Effector CD8-positive, alpha-beta T cell (primary cell): Measurements from ENCODE around the gene COX7A1.
"Not testable (repeated sequence)": the region's sequence is repeated elsewhere in the genome, so short reads cannot be mapped to it uniquely, and the experiment has no call there.

Experiments used
- DNase-seq: peaks from one replicate; lab custom pipeline; 2025; lab: John Stamatoyannopoulos, UW
- total RNA-seq, 4 experiments: gene quantifications; one replicate each; lab custom pipeline; 2026; lab: John Stamatoyannopoulos, UW

The COX7A1 gene
- 0 to 0.18 (median 0) reads per million in 4 experiments for total RNA-seq

- no peak for DNase-seq
Measured at GRCh38 chr19:36152352-36153091, at the start of gene COX7A1. TSS of gene COX7A1 (minus strand) at chr19:36152447. CDS start at chr19:36152407, 40 bp downstream.

GRCh38 chr19:36201684-36202083 lies 49.4 kb upstream of the COX7A1 start:
- no peak for DNase-seq

GRCh38 chr19:36198119-36198518 lies 45.9 kb upstream of the COX7A1 start:
- DNase-seq: no peak

GRCh38 chr19:36196249-36196648 lies 44.0 kb upstream of the COX7A1 start:
- no peak for DNase-seq

- DNase-seq: not testable (repeated sequence)
Measured at GRCh38 chr19:36186722-36187121, 34.5 kb upstream of the COX7A1 start.

- no peak for DNase-seq
Measured at GRCh38 chr19:36183245-36183628, 31.0 kb upstream of the COX7A1 start.

- DNase-seq: no peak
Measured at GRCh38 chr19:36182612-36183244, 30.5 kb upstream of the COX7A1 start.

- DNase-seq: not testable (repeated sequence)
Measured at GRCh38 chr19:36179077-36179476, 26.8 kb upstream of the COX7A1 start.

DNA sequence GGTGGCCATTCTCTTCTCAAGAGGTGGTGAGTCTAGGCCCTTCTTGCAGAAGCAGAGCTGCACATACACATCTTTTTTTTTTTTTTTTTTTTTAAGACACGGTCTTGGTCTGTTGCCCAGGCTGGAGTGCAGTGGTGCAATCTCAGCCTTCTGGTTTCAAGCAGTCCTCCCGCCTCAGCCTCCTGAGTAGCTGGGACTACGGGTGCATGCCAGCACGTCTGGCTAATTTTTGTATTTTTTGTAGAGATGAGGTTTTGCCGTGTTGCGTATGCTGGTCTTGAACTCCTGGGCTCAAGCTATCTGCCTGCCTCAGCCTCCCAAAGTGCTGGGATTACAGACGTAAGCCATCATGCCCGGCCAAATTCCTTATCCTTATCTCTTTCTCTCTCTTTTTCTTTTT lies 21.6 kb upstream of the COX7A1 start:
- DNase-seq: not testable (repeated sequence)

DNA sequence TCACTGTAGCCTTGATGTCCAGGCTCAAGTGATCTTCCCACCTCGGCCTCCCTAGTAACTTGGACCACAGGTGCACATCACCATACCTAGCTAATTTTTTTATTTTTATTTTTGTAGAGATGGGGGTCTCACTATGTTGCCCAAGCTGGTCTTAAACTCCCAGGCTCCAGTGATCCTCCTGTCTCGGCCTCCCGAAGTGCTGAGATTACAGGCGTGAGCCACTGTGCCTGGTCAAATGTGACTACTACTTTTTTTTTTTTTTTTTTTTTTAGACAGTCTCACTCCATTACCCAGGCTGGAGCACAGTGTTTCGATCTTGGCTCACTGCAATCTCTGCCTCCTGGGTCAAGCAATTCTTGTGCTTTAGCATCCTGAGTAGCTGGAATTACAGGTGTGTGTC lies 20.6 kb upstream of the COX7A1 start:
- no peak for DNase-seq

DNA sequence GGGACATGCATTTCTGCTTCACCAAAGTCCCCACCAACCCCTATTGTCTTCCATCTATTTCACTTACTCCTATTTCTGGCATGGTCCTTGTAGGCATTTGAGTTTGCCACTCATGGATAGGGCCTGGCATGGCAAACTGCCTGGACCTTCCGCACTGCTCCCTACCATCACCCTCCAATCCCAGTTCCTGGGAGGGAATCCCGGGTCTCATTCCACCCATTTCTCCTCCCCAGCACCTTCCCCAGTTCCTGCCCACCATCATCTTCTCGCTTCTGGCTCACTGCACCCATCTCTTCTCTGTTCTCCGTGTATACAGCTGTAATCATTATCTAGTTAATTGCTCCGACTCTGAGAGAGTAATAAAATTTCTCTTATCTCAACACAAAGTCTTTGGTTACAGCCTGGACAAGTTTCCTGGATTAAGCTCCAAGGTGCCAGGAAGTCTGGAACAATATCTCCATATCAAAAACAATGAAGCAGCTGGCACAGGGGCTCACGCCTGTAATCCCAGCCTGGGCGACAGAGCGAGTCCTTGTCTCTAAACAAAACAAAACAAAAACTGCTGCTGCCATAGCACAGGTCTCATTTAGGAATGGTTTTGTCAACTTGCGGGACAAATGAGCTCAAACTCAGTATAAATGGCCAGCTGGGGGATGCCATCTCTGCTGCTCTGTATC lies 17.0 kb upstream of the COX7A1 start:
- DNase-seq: no peak

GRCh38 chr19:36163813-36164212 lies 11.6 kb upstream of the COX7A1 start:
- DNase-seq: no peak

DNA sequence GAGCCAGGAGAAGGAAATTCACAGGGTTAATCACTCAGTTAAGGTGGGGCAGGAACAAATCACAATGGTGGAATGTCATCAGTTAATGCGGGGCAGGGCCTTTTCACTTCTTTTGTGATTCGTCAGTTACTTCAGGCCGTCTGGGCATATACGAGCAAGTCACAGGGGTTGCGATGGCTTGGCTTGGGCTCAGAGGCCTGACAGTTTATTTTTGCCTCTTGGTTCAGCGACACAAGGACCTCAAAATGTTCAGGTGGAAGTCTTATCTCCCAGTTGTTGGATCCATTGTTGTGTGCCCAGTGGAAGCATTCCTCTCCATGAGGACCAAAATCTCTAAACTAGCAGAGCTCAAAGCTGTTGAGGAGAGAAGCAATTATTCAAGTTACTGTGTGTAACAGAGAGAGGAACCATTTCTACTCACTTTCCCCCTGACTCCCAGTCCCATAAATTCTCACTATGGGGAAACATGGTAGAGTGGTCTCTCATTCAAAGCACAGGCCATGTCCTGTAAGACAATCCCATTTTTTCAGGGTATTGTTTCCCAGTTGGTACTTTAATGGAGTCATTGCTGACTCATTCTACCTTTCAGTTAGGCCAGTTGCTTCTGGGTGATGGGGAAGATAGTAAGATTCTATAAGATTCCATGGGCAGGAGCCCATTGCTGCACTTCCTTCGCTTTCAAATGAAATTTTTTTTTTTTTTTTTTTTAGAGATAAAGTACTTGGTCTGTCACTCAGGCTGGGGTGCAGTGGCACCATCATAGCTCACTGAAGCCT lies 8.8 kb upstream of the COX7A1 start:
- DNase-seq: no peak

DNA sequence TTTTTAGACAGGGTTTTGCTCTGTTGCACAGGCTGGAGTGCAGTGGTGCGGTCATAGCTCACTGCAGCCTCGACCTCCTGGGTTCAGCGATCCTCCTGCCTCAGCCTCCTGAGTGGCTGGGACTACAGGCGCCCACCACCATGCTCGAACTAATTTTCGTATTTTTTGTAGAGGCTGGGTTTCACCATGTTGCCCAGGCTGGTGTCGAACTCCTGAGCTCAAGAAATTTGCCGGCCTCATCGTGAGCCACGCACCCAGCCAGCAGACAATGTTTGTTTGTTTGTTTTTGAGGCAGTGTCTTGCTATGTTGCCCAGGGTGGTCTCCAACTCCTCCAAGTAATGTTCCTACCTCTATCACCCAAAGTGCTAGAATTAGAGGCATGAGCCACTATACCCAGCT lies 879 bp upstream of the COX7A1 start:
- no peak for DNase-seq

DNA sequence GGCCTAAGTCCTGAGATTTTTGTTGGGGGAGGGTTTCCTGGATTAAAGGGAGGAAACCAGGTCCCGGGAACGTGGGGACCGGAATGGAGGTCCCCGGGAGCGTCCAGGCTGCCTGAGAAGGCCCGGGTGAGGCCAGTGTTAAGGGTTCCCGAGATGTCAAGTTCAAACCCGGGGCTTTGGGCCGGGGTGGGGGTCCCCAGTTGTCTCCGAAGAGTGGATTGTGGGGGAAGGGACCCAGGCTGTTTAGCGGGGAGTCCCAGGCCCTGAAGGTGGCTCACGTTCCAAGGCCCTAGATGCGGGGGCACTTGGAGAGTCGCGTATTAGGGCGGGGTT lies 262 bp downstream of the COX7A1 start:
- DNase-seq: no peak

DNA sequence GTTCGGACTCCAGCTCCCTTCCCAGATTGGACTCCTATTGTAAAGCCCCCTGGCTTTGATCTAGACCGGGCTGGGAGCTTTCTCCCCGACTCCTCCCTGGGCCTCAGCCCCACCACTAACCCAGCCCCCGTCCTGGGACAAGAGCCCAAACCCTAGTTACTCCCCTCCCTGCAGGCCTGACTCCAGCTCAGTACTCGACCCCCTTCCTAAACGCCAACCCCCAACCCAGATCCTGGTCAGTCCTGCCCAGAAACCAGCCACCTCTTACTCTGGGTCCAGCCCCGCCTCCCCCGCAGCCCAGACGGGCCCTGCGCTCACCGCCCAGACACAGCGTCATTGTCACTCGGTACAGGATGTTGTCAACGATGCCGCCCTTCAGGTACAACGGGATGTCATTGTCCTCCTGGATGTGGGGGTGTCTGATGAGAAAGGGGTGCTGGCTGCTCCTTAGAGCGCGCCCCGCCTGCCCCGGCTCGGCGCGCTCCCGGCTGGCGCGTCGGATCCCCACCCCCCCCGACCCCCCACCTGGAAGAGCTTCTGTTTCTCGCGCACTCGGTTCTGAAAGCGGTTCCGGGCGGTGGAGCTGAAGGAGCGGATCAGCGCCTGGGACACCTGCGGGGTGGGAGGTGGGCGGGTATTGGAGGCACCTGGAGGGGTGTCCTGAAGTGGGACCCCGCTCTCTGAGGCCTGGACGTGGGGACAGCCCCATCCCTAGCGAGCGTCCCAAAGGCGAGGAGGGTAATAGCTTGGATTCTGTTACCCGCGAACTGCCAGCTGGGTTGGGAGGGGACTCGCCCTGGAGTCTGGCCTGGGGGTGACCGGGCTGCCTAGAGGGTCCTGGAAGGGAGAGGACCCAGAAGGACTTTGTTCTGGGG lies 866 bp downstream of the COX7A1 start:
- no peak for DNase-seq

- DNase-seq: no peak
Measured at GRCh38 chr19:36150586-36150985, 1.7 kb downstream of the COX7A1 start.

- no peak for DNase-seq
Measured at GRCh38 chr19:36149673-36150406, 2.4 kb downstream of the COX7A1 start.

GRCh38 chr19:36144624-36145023 lies 7.6 kb downstream of the COX7A1 start:
- no peak for DNase-seq

DNA sequence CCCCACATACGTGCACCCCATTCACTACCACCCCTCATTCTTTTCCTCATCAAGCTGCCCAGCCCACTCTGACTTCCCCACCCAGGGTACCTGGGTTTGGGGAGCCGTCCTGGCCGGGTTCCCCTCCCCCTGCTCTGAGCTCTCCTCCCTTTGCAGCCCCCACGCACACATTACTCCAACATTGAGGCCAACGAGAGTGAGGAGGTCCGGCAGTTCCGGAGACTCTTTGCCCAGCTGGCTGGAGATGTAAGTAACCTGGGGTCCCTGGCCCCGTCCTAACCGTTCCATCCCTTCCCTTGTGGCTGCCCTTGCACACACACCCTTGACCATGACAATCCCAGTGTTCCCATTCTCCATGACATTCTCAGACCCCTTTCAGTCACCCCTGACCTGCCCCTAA lies 9.8 kb downstream of the COX7A1 start:
- DNase-seq: no peak

DNA sequence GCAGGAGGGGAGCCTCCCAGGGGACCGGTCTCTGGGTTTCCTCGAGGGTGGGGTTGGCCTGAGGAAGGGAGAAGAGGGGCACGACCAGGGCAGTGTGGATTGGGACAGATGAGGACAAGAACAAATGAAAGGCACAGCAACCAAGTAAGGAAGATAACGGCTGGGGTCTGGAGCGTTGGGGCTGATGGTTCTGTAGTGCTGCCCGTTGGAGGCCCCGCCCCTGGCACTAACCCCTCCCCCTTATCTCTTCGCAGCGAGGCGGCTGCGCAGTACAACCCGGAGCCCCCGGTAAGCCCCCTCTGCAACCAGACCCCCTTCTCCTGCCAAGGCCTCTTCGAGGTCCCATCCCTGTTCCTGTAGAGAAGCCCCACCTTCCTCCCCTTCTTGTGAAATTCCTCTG lies 10.2 kb downstream of the COX7A1 start:
- no peak for DNase-seq
